WTC11 (cell line): ENCODE data around the gene MUC2. TPM values are rescaled to one million over a fixed set of nuclear protein-coding genes. Genes with fewer than 3 reads are reported as not detected.

ENCODE experiments used
- ATAC-seq: fragments of 200-7000 bp; cut with Tn5 transposase; 2 replicates; pipeline ENCODE4 v1.10.0; 2021; ENCODE audit warnings: mild to moderate bottlenecking, moderate library complexity
- CTCF ChIA-PET: fragments of 300-600 bp; sonication (Branson Sonifier 250); formaldehyde crosslinking; loops from one replicate; lab custom pipeline; 2021; ENCODE audit warnings: antibody characterized with exemption; lab: Charles Lee
- POLR2A ChIA-PET: fragments of 350-600 bp; sonication (Branson Sonifier 250); formaldehyde crosslinking; loops from one replicate; lab custom pipeline; 2021; ENCODE audit warnings: antibody characterized with exemption; lab: Charles Lee
- DNase-seq: peaks from one replicate; pipeline ENCODE4 v3.0.0; 2021; ENCODE audit warnings: low spot score
- H3K27ac Mint-ChIP-seq: 2 replicates; pipeline ENCODE4 v1.8.0; 2021; ENCODE audit warnings: mixed read lengths
- H3K27me3 Mint-ChIP-seq: 2 replicates; pipeline ENCODE4 v1.8.0; 2021; ENCODE audit warnings: low read depth, mild to moderate bottlenecking, moderate library complexity, mixed read lengths
- H3K36me3 Mint-ChIP-seq: 2 replicates; pipeline ENCODE4 v1.8.0; 2021; ENCODE audit warnings: mixed read lengths
- H3K4me1 Mint-ChIP-seq: 2 replicates; pipeline ENCODE4 v1.8.0; 2022; ENCODE audit warnings: mixed read lengths
- H3K4me3 Mint-ChIP-seq: 2 replicates; pipeline ENCODE4 v1.8.0; 2021; ENCODE audit warnings: mild to moderate bottlenecking, moderate library complexity, mixed read lengths
- H3K9me3 Mint-ChIP-seq: 2 replicates; pipeline ENCODE4 v1.8.0; 2021; ENCODE audit warnings: mixed read lengths
- CREB1 ChIP-seq: sonication (generic); formaldehyde crosslinking; IDR thresholded peaks from 2 replicates; pipeline ENCODE4 v1.8.0; 2023; ENCODE audit warnings: mild to moderate bottlenecking, missing genetic modification reagents
- EMX1 ChIP-seq: fragments of 250-450 bp; sonication (Bioruptor Pico); IDR thresholded peaks from 2 replicates; pipeline ENCODE4 v1.8.0; 2021; ENCODE audit warnings: mild to moderate bottlenecking
- RORB ChIP-seq: fragments of 250-450 bp; sonication (Bioruptor Pico); IDR thresholded peaks from 2 replicates; pipeline ENCODE4 v1.9.0; 2021; ENCODE audit warnings: mild to moderate bottlenecking
- TCF7 ChIP-seq: sonication (generic); formaldehyde crosslinking; IDR thresholded peaks from 2 replicates; pipeline ENCODE4 v1.8.0; 2022; ENCODE audit warnings: mild to moderate bottlenecking, low read depth, missing genetic modification reagents, moderate library complexity
- TEAD4 ChIP-seq: sonication (generic); formaldehyde crosslinking; IDR thresholded peaks from 2 replicates; pipeline ENCODE4 v1.8.0; 2022; ENCODE audit warnings: mild to moderate bottlenecking, missing genetic modification reagents
- ZNF121 ChIP-seq: sonication (generic); formaldehyde crosslinking; IDR thresholded peaks from 2 replicates; pipeline ENCODE4 v1.8.0; 2023; ENCODE audit warnings: missing genetic modification reagents
- ZNF263 ChIP-seq: sonication (generic); formaldehyde crosslinking; IDR thresholded peaks from 2 replicates; pipeline ENCODE4 v1.8.1; 2022; ENCODE audit warnings: low read depth, mild to moderate bottlenecking, moderate library complexity, missing genetic modification reagents
- ZNF423 ChIP-seq: fragments of 250-450 bp; sonication (Bioruptor Pico); IDR thresholded peaks from 2 replicates; pipeline ENCODE4 v2.1.2; 2022; ENCODE audit warnings: mild to moderate bottlenecking, moderate library complexity
- total RNA-seq: library from RNA; stranded (reverse); gene quantifications from 3 replicates; pipeline ENCODE4 v1.2.3, GENCODE V29; 2021
- TF ChIP-seq, protein P1 (sequence below): sonication (generic); formaldehyde crosslinking; conservative IDR thresholded peaks from 2 replicates; pipeline ENCODE4 v1.8.1; 2022; ENCODE audit warnings: mild to moderate bottlenecking, missing genetic modification reagents
- TF ChIP-seq, protein P2 (sequence below): sonication (generic); formaldehyde crosslinking; IDR thresholded peaks from 2 replicates; pipeline ENCODE4 v1.8.0; 2023; ENCODE audit warnings: mild to moderate bottlenecking, missing genetic modification reagents
- TF ChIP-seq, protein P3 (sequence below): fragments of 250-450 bp; sonication (Bioruptor Pico); IDR thresholded peaks from 2 replicates; pipeline ENCODE4 v1.9.0; 2021; ENCODE audit warnings: mild to moderate bottlenecking, borderline replicate concordance
- TF ChIP-seq, protein P4 (sequence below): sonication (generic); formaldehyde crosslinking; IDR thresholded peaks from 2 replicates; pipeline ENCODE4 v1.8.0; 2023; ENCODE audit warnings: missing genetic modification reagents, mild to moderate bottlenecking, borderline replicate concordance
- TF ChIP-seq, protein P5 (sequence below): sonication (generic); formaldehyde crosslinking; IDR thresholded peaks from 2 replicates; pipeline ENCODE4 v1.8.1; 2022; ENCODE audit warnings: low read depth, missing genetic modification reagents, borderline replicate concordance
- TF ChIP-seq, protein P6 (sequence below): sonication (generic); formaldehyde crosslinking; IDR thresholded peaks from 2 replicates; pipeline ENCODE4 v1.8.1; 2022; ENCODE audit warnings: mild to moderate bottlenecking, missing genetic modification reagents, moderate library complexity, borderline replicate concordance
- TF ChIP-seq, protein P7 (sequence below): fragments of 200-600 bp; IDR thresholded peaks from 2 replicates; pipeline ENCODE4 v1.8.0; 2022; ENCODE audit warnings: antibody characterized with exemption
- TF ChIP-seq, protein P8 (sequence below): fragments of 250-450 bp; sonication (Bioruptor Pico); IDR thresholded peaks from 2 replicates; pipeline ENCODE4 v1.8.0; 2021; ENCODE audit warnings: mild to moderate bottlenecking
- TF ChIP-seq, protein P9 (sequence below): sonication (generic); formaldehyde crosslinking; IDR thresholded peaks from 2 replicates; pipeline ENCODE4 v1.8.1; 2022; ENCODE audit warnings: low read depth, mild to moderate bottlenecking, moderate library complexity, missing genetic modification reagents, borderline replicate concordance

The MUC2 gene
- total RNA-seq, 1 experiment from 2014 or later = 0.22 TPM

DNA sequence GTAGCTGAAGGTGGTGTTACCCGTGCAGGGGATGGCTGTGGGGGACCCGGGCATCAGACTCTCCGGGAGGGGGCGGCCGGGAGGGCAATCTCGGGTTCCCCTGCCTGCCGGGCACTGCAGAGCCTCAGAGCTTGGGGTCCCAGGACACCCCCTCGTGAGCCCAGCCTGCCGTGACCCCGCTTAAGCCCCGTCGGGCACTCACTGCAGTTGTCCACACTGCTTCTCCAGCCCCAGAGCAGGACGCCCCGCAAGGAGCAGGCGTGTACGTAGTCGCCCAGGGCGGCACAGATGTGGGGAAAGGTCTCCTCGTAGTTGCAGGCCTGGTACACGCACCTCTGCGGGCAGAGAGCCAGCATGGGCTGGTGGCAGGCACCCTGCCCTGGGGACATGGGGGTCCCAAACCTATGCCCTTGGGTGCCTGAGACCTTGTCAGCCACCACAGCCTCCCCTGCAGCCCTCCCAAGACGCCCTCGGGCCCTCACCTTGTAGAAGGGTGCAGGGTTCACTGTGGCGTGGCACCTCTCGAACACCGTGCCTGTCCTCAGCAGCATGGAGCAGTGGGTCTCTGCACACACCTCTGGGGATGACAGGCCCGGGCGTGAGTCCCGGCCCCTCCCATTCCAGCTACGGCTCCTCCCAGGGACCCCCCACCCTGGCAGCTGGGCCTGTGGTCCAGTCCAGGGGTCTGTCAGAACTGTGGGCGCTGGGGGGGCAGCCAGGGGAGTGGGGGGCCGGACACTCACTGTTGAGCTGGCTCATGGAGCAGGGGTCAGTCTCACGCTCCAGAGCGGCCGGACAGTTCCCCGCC, 47.0 kb upstream of the MUC2 start:
- DNase-seq (no peak), ATAC-seq (no peak)
- Mint-ChIP-seq H3K27ac (no peak overlapping the region), H3K27me3 (no peaks in the 10 kb centered on the region), H3K4me1 (no peaks in the 10 kb centered on the region), H3K4me3 (no peak overlapping the region), H3K36me3 (no peaks in the 10 kb centered on the region), H3K9me3 (peaks cover 6% of the 10 kb centered on the region)
- POLR2A ChIA-PET = no interaction called here
- CTCF ChIA-PET = interaction anchor here (0.5 to 1.0 kb wide), 2 partner anchors 23 to 27 kb away, joined by 3 to 4 read pairs; no protein-coding TSS in a partner anchor
- no peak for TF ChIP-seq CREB1 (CRISPR knock-in tag)
- TF ChIP-seq, protein P1, sequence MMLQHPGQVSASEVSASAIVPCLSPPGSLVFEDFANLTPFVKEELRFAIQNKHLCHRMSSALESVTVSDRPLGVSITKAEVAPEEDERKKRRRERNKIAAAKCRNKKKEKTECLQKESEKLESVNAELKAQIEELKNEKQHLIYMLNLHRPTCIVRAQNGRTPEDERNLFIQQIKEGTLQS (CRISPR knock-in tag) = no peak
- TF ChIP-seq, protein P2, sequence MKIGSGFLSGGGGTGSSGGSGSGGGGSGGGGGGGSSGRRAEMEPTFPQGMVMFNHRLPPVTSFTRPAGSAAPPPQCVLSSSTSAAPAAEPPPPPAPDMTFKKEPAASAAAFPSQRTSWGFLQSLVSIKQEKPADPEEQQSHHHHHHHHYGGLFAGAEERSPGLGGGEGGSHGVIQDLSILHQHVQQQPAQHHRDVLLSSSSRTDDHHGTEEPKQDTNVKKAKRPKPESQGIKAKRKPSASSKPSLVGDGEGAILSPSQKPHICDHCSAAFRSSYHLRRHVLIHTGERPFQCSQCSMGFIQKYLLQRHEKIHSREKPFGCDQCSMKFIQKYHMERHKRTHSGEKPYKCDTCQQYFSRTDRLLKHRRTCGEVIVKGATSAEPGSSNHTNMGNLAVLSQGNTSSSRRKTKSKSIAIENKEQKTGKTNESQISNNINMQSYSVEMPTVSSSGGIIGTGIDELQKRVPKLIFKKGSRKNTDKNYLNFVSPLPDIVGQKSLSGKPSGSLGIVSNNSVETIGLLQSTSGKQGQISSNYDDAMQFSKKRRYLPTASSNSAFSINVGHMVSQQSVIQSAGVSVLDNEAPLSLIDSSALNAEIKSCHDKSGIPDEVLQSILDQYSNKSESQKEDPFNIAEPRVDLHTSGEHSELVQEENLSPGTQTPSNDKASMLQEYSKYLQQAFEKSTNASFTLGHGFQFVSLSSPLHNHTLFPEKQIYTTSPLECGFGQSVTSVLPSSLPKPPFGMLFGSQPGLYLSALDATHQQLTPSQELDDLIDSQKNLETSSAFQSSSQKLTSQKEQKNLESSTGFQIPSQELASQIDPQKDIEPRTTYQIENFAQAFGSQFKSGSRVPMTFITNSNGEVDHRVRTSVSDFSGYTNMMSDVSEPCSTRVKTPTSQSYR = no peak
- TF ChIP-seq EMX1 = no peak
- TF ChIP-seq, protein P3, sequence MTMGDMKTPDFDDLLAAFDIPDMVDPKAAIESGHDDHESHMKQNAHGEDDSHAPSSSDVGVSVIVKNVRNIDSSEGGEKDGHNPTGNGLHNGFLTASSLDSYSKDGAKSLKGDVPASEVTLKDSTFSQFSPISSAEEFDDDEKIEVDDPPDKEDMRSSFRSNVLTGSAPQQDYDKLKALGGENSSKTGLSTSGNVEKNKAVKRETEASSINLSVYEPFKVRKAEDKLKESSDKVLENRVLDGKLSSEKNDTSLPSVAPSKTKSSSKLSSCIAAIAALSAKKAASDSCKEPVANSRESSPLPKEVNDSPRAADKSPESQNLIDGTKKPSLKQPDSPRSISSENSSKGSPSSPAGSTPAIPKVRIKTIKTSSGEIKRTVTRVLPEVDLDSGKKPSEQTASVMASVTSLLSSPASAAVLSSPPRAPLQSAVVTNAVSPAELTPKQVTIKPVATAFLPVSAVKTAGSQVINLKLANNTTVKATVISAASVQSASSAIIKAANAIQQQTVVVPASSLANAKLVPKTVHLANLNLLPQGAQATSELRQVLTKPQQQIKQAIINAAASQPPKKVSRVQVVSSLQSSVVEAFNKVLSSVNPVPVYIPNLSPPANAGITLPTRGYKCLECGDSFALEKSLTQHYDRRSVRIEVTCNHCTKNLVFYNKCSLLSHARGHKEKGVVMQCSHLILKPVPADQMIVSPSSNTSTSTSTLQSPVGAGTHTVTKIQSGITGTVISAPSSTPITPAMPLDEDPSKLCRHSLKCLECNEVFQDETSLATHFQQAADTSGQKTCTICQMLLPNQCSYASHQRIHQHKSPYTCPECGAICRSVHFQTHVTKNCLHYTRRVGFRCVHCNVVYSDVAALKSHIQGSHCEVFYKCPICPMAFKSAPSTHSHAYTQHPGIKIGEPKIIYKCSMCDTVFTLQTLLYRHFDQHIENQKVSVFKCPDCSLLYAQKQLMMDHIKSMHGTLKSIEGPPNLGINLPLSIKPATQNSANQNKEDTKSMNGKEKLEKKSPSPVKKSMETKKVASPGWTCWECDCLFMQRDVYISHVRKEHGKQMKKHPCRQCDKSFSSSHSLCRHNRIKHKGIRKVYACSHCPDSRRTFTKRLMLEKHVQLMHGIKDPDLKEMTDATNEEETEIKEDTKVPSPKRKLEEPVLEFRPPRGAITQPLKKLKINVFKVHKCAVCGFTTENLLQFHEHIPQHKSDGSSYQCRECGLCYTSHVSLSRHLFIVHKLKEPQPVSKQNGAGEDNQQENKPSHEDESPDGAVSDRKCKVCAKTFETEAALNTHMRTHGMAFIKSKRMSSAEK = no peak
- no peak for TF ChIP-seq ZNF423 (CRISPR knock-in tag)
- no peak for TF ChIP-seq ZNF263 (CRISPR knock-in tag)
- TF ChIP-seq, protein P4, sequence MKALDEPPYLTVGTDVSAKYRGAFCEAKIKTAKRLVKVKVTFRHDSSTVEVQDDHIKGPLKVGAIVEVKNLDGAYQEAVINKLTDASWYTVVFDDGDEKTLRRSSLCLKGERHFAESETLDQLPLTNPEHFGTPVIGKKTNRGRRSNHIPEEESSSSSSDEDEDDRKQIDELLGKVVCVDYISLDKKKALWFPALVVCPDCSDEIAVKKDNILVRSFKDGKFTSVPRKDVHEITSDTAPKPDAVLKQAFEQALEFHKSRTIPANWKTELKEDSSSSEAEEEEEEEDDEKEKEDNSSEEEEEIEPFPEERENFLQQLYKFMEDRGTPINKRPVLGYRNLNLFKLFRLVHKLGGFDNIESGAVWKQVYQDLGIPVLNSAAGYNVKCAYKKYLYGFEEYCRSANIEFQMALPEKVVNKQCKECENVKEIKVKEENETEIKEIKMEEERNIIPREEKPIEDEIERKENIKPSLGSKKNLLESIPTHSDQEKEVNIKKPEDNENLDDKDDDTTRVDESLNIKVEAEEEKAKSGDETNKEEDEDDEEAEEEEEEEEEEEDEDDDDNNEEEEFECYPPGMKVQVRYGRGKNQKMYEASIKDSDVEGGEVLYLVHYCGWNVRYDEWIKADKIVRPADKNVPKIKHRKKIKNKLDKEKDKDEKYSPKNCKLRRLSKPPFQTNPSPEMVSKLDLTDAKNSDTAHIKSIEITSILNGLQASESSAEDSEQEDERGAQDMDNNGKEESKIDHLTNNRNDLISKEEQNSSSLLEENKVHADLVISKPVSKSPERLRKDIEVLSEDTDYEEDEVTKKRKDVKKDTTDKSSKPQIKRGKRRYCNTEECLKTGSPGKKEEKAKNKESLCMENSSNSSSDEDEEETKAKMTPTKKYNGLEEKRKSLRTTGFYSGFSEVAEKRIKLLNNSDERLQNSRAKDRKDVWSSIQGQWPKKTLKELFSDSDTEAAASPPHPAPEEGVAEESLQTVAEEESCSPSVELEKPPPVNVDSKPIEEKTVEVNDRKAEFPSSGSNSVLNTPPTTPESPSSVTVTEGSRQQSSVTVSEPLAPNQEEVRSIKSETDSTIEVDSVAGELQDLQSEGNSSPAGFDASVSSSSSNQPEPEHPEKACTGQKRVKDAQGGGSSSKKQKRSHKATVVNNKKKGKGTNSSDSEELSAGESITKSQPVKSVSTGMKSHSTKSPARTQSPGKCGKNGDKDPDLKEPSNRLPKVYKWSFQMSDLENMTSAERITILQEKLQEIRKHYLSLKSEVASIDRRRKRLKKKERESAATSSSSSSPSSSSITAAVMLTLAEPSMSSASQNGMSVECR (CRISPR knock-in tag) = no peak
- TF ChIP-seq, protein P5, sequence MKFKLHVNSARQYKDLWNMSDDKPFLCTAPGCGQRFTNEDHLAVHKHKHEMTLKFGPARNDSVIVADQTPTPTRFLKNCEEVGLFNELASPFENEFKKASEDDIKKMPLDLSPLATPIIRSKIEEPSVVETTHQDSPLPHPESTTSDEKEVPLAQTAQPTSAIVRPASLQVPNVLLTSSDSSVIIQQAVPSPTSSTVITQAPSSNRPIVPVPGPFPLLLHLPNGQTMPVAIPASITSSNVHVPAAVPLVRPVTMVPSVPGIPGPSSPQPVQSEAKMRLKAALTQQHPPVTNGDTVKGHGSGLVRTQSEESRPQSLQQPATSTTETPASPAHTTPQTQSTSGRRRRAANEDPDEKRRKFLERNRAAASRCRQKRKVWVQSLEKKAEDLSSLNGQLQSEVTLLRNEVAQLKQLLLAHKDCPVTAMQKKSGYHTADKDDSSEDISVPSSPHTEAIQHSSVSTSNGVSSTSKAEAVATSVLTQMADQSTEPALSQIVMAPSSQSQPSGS (CRISPR knock-in tag) = no peak
- TF ChIP-seq, protein P6, sequence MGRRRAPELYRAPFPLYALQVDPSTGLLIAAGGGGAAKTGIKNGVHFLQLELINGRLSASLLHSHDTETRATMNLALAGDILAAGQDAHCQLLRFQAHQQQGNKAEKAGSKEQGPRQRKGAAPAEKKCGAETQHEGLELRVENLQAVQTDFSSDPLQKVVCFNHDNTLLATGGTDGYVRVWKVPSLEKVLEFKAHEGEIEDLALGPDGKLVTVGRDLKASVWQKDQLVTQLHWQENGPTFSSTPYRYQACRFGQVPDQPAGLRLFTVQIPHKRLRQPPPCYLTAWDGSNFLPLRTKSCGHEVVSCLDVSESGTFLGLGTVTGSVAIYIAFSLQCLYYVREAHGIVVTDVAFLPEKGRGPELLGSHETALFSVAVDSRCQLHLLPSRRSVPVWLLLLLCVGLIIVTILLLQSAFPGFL (CRISPR knock-in tag) = no peak
- TF ChIP-seq, protein P7, sequence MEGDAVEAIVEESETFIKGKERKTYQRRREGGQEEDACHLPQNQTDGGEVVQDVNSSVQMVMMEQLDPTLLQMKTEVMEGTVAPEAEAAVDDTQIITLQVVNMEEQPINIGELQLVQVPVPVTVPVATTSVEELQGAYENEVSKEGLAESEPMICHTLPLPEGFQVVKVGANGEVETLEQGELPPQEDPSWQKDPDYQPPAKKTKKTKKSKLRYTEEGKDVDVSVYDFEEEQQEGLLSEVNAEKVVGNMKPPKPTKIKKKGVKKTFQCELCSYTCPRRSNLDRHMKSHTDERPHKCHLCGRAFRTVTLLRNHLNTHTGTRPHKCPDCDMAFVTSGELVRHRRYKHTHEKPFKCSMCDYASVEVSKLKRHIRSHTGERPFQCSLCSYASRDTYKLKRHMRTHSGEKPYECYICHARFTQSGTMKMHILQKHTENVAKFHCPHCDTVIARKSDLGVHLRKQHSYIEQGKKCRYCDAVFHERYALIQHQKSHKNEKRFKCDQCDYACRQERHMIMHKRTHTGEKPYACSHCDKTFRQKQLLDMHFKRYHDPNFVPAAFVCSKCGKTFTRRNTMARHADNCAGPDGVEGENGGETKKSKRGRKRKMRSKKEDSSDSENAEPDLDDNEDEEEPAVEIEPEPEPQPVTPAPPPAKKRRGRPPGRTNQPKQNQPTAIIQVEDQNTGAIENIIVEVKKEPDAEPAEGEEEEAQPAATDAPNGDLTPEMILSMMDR = no peak
- TF ChIP-seq, protein P8, sequence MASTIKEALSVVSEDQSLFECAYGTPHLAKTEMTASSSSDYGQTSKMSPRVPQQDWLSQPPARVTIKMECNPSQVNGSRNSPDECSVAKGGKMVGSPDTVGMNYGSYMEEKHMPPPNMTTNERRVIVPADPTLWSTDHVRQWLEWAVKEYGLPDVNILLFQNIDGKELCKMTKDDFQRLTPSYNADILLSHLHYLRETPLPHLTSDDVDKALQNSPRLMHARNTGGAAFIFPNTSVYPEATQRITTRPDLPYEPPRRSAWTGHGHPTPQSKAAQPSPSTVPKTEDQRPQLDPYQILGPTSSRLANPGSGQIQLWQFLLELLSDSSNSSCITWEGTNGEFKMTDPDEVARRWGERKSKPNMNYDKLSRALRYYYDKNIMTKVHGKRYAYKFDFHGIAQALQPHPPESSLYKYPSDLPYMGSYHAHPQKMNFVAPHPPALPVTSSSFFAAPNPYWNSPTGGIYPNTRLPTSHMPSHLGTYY (CRISPR knock-in tag) = no peak
- TF ChIP-seq RORB (CRISPR knock-in tag) = no peak
- TF ChIP-seq TEAD4 (CRISPR knock-in tag) = no peak
- TF ChIP-seq, protein P9, sequence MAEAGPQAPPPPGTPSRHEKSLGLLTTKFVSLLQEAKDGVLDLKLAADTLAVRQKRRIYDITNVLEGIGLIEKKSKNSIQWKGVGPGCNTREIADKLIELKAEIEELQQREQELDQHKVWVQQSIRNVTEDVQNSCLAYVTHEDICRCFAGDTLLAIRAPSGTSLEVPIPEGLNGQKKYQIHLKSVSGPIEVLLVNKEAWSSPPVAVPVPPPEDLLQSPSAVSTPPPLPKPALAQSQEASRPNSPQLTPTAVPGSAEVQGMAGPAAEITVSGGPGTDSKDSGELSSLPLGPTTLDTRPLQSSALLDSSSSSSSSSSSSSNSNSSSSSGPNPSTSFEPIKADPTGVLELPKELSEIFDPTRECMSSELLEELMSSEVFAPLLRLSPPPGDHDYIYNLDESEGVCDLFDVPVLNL = no peak
- no peak for TF ChIP-seq ZNF121 (CRISPR knock-in tag)
- no peak for TF ChIP-seq TCF7
